GM21723 (cell line): ENCODE measurements around the gene PPM1G.
"Not testable (repeated sequence)": the region's sequence is repeated elsewhere in the genome, so short reads cannot be mapped to it uniquely, and the experiment has no call there.

ENCODE experiments used
- ATAC-seq: cut with Tn5 transposase; IDR thresholded peaks from one replicate; pipeline ENCODE4 v1.9.1; 2021; ENCODE audit warnings: mild to moderate bottlenecking, moderate library complexity; ENCODE audit not compliant: unreplicated experiment

The PPM1G gene

GRCh38 chr2:27409321-27410073 is at the start of gene PPM1G:
Gene PPM1G, minus strand, starts transcription at chr2:27409591. Its CDS starts 169 bp downstream, at chr2:27409422.
- peak; percentile 93 for ATAC-seq

GRCh38 chr2:27453968-27454367 is 44.6 kb upstream of the PPM1G start:
- ATAC-seq, result no peak

GRCh38 chr2:27451095-27451494 is 41.7 kb upstream of the PPM1G start:
- ATAC-seq, result no peak

GRCh38 chr2:27448381-27448780 is 39.0 kb upstream of the PPM1G start:
- no peak for ATAC-seq

GRCh38 chr2:27446057-27446456 is 36.7 kb upstream of the PPM1G start:
- ATAC-seq, result no peak

- no peak for ATAC-seq
Measured at GRCh38 chr2:27445615-27446014, 36.2 kb upstream of the PPM1G start.

- no peak for ATAC-seq
Measured at GRCh38 chr2:27445155-27445554, 35.8 kb upstream of the PPM1G start.

- no peak for ATAC-seq
Measured at GRCh38 chr2:27442920-27443282, 33.5 kb upstream of the PPM1G start.

- ATAC-seq, result no peak
Measured at GRCh38 chr2:27441958-27442919, 32.8 kb upstream of the PPM1G start, which contains the start of gene KRTCAP3. Gene KRTCAP3, plus strand, starts transcription at chr2:27442381. Its CDS starts 32 bp downstream, at chr2:27442413.

GRCh38 chr2:27441226-27441926 is 32.0 kb upstream of the PPM1G start:
- ATAC-seq, result no peak

GRCh38 chr2:27435628-27436027 is 26.2 kb upstream of the PPM1G start:
- no peak for ATAC-seq

GRCh38 chr2:27431395-27431794 is 22.0 kb upstream of the PPM1G start:
- ATAC-seq, result no peak

- ATAC-seq, result peak; percentile 80
Measured at GRCh38 chr2:27428978-27429541, 19.7 kb upstream of the PPM1G start.

- peak; percentile 84 for ATAC-seq
Measured at GRCh38 chr2:27428213-27428977, 19.0 kb upstream of the PPM1G start, which contains the start of gene NRBP1. Gene NRBP1, plus strand, starts transcription at chr2:27428631. Its CDS starts 4,643 bp downstream, at chr2:27433274.

GRCh38 chr2:27427863-27428212 is 18.4 kb upstream of the PPM1G start:
- no peak for ATAC-seq

- not testable (repeated sequence) for ATAC-seq
Measured at GRCh38 chr2:27425039-27425438, 15.6 kb upstream of the PPM1G start.

- ATAC-seq, result no peak
Measured at GRCh38 chr2:27422958-27423357, 13.6 kb upstream of the PPM1G start.

- no peak for ATAC-seq
Measured at GRCh38 chr2:27421660-27422250, 12.4 kb upstream of the PPM1G start.

- no peak for ATAC-seq
Measured at GRCh38 chr2:27420996-27421395, 11.6 kb upstream of the PPM1G start.

- no peak for ATAC-seq
Measured at GRCh38 chr2:27416151-27416550, 6.8 kb upstream of the PPM1G start.
